Measurements from ENCODE around the gene C20orf144. TPM values are rescaled to one million over a fixed set of nuclear protein-coding genes. Genes with fewer than 3 reads are reported as not detected.

Gene C20orf144
- total and polyA plus RNA-seq, 9 of the 15 experiments (the other 6 are each of a cell fraction or from before 2014, with no cell fraction given), result 0.04 to 0.23 (median 0.11) TPM; not detected in 2

DNA sequence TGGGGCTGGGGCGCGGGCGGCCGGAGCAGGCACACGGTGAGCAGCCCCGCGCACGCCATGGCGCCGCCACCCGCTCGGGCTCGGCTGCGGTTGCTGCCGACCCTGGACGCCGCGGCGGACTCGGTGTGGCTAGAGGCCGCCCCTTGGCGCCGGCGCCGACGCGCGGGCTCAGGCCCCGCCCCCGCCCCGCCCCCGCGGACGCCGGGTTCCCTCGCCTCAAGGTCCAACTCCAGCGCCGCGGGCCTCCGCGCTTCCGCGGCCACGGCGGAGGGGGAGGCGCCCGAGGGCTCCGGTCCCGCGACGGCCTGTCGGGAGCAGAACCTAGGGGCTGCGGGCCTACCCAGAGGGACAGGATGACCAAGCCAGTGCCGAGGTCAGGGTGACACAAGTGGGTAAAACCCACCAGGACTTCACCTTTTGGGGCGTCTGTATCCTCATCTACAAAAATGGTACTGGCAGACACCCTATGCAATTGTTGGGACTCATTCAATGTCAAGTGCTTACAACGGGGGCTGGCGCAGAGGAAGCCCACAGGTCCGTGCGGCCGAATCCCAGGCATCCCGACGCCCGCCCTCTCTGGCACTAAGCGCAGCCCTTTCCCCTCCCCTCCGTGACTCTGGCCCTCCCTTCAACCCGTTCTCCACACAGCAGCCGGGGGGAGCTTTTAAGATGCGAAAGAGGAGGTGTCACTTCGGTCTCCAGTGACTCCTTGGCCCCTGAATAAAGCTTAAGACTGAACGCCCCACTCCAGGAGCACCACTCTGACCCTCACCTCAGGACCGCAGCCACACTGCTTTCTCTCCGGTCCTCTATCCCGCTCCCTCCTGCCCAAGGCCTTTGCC, 12.4 kb downstream of the C20orf144 start, which contains the start of gene NECAB3 (continued):
- TF ChIP-seq RBFOX2 (IDR thresholded peaks at IDR 0.05; ENCODE audit: low read depth, low read length), result peak; percentile 71
- no peak for TF ChIP-seq CBFA2T2 (conservative IDR thresholded peaks at IDR 0.05)
- TF ChIP-seq ZNF184 (CRISPR knock-in tag; IDR thresholded peaks at IDR 0.05), result no peak
- TF ChIP-seq, protein P1, sequence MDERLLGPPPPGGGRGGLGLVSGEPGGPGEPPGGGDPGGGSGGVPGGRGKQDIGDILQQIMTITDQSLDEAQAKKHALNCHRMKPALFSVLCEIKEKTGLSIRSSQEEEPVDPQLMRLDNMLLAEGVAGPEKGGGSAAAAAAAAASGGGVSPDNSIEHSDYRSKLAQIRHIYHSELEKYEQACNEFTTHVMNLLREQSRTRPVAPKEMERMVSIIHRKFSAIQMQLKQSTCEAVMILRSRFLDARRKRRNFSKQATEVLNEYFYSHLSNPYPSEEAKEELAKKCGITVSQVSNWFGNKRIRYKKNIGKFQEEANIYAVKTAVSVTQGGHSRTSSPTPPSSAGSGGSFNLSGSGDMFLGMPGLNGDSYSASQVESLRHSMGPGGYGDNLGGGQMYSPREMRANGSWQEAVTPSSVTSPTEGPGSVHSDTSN (CRISPR knock-in tag; IDR thresholded peaks at IDR 0.05; ENCODE audit: low read depth), result no peak
- TF ChIP-seq, protein P1 (tag; conservative IDR thresholded peaks at IDR 0.05; ENCODE audit: low read depth), result no peak
- no peak for TF ChIP-seq WHSC1 (IDR thresholded peaks at IDR 0.05; ENCODE audit: low read length)
- TF ChIP-seq, protein P2, sequence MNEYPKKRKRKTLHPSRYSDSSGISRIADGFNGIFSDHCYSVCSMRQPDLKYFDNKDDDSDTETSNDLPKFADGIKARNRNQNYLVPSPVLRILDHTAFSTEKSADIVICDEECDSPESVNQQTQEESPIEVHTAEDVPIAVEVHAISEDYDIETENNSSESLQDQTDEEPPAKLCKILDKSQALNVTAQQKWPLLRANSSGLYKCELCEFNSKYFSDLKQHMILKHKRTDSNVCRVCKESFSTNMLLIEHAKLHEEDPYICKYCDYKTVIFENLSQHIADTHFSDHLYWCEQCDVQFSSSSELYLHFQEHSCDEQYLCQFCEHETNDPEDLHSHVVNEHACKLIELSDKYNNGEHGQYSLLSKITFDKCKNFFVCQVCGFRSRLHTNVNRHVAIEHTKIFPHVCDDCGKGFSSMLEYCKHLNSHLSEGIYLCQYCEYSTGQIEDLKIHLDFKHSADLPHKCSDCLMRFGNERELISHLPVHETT (CRISPR knock-in tag; conservative IDR thresholded peaks at IDR 0.05 in 1 of 2, IDR thresholded peaks at IDR 0.05 in 1 of 2), result peak in 1 of 2 experiments; percentile 72; a peak in 1 of 4 replicates
- TF ChIP-seq EHMT2 (IDR thresholded peaks at IDR 0.05), result no peak
- TF ChIP-seq ZNF79 (CRISPR knock-in tag; IDR thresholded peaks at IDR 0.05; ENCODE audit: low read depth), result no peak
- TF ChIP-seq FOXP1 (CRISPR knock-in tag; IDR thresholded peaks at IDR 0.05), result no peak
- no peak for TF ChIP-seq STAG1 (CRISPR knock-in tag; IDR thresholded peaks at IDR 0.05; ENCODE audit: borderline replicate concordance)
- no peak for TF ChIP-seq ZNF347 (CRISPR knock-in tag; IDR thresholded peaks at IDR 0.05; ENCODE audit: low read depth)
- no peak for TF ChIP-seq CHD2 (IDR thresholded peaks at IDR 0.05; ENCODE audit: low read depth, low read length)
- no peak for TF ChIP-seq ZNF253 (CRISPR knock-in tag; conservative IDR thresholded peaks at IDR 0.05)
- no peak for TF ChIP-seq ZNF124 (CRISPR knock-in tag; IDR thresholded peaks at IDR 0.05)
- no peak for TF ChIP-seq ZNF311 (CRISPR knock-in tag; IDR thresholded peaks at IDR 0.05)
- TF ChIP-seq FOSL1 (tag; conservative IDR thresholded peaks at IDR 0.05), result no peak; the same call in 1 of the 2 replicates
- TF ChIP-seq, protein P3, sequence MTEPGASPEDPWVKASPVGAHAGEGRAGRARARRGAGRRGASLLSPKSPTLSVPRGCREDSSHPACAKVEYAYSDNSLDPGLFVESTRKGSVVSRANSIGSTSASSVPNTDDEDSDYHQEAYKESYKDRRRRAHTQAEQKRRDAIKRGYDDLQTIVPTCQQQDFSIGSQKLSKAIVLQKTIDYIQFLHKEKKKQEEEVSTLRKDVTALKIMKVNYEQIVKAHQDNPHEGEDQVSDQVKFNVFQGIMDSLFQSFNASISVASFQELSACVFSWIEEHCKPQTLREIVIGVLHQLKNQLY (CRISPR knock-in tag; conservative IDR thresholded peaks at IDR 0.05), result no peak
- TF ChIP-seq TEAD2 (tag; IDR thresholded peaks at IDR 0.05), result no peak
- TF ChIP-seq TBP (optimal IDR thresholded peaks at IDR 0.05; ENCODE audit: low read depth, low read length), result peak; percentile 46
- TF ChIP-seq HOXB6 (CRISPR knock-in tag; IDR thresholded peaks at IDR 0.05; ENCODE audit: borderline replicate concordance), result no peak
- no peak for TF ChIP-seq PHF21A (IDR thresholded peaks at IDR 0.05; ENCODE audit: borderline replicate concordance, low read depth)
- no peak for TF ChIP-seq SREBF1 (IDR thresholded peaks at IDR 0.05; ENCODE audit: borderline replicate concordance, low read depth, low read length)
- TF ChIP-seq GABPB2 (CRISPR knock-in tag; conservative IDR thresholded peaks at IDR 0.05), result no peak
- TF ChIP-seq, protein P4, sequence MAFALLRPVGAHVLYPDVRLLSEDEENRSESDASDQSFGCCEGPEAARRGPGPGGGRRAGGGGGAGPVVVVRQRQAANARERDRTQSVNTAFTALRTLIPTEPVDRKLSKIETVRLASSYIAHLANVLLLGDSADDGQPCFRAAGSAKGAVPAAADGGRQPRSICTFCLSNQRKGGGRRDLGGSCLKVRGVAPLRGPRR (CRISPR knock-in tag; IDR thresholded peaks at IDR 0.05), result no peak

All from K562 (cell line).